NCI-H146 (cell line): ENCODE results near the gene ZNF529.
A peak's percentile ranks its signal among the peaks of the same experiment; 100 is the strongest.
"Not testable (repeated sequence)": the region's sequence is repeated elsewhere in the genome, so short reads cannot be mapped to it uniquely, and the experiment has no call there.

ENCODE experiments used
- DNase-seq: peaks from one replicate; lab custom pipeline; 2025; lab: John Stamatoyannopoulos, UW

Gene ZNF529

GRCh38 chr19:36573020-36573894, at the start of gene ZNF529:
Gene ZNF529 (minus strand): TSS chr19:36573292. CDS start chr19:36572346, 946 bp downstream.
- DNase-seq, result peak; percentile 92

GRCh38 chr19:36605877-36606478, 32.9 kb upstream of the ZNF529 start:
- DNase-seq, result no peak

DNA sequence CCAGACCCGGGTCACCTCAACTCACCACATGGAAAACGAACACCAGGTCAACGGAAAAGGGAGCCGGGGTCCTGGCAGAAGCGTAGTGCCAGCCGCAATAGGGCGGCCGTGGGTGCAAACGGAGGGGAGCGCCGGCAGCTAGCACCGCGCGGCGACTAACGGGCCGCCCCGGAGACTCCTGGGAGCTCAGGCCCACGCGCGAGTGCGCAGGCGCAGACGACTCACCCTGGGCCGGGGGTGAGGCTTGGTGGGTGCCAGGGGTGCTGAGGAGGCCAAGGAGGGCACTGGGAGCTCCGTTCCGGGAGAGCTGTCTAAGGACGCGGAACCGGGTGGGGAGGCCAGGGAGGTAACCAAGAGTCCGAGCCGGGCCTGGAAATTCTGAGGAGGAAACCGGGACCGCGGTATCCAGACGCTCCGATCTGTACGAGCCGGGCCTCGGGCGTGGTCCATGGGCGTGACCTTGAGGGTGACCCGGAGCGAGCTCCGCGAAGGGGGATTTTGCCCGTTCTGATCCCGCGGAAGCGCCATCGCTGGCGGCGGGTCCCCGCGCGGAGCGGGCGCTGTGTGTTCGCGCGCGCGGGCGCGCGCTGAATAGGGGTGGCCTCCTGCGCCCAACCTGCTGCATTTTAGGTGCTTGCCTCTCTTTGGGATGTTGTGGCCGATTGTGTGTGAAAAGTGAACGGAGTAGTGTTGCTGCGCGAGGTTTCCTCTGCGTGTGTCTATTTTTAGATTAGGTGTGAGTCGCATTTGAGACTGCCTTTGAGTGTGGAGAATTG, 32.2 kb upstream of the ZNF529 start, which contains the start of gene ZNF382:
TSS of gene ZNF382 (plus strand) at position 213 of the 776 bp plus-strand sequence. CDS start 4,602 bp downstream, outside the sequence.
- DNase-seq, result no peak

DNA sequence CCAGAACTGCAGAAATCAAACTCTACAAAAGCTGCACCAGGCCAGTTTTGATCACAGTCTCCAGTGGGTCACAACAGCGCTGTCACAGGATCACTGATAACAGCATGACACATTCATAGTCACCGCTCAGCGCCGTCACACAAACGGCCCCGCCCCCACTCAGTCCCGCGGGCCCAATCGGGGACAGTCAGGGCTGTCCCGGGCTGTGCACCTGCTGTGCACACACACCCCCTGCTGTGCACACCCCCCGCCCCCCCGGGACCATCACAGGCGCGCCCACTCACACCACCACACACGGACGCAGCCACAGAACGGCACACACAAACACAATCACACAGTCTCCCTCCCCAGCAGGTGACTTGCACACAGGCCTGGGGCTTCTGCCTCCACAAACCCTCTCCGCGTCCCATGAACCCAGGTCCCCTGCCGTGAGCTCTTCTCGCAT, 31.6 kb upstream of the ZNF529 start:
- DNase-seq, result no peak

DNA sequence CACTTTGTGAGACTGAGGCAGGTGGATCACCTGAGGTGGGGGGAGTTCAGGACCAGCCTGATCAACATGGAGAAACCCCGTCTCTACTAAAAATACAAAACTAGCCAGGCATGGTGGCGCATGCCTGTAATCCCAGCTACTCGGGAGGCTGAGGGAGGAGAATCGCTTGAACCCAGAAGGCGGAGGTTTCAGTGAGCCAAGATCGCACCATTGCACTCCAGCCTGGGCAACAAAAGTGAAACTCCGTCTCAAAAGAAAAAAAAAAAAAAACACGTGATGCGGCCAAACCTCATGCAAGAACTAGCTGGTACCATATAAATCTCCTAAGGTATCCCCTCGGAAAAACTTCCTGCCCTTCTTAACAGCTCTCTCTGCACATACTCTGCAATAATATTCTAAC, 29.6 kb upstream of the ZNF529 start:
- DNase-seq, result not testable (repeated sequence)

DNA sequence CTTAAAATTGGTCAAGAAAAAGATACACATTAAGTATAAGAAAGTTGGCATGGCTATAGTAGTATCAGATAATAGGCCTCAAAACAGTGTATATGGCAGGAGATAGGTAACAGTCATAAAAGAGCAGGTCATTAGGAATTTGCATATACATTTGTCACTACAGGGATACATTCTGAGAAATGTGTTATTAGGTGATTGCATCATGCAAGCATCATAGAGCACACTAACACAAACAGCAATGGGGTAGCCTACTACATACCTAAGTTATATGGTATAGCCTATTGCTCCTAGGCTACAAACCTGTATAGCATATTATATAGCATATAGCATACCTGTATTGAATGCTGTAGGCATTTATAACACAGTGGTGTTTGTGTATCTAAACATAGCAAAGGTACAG, 6.2 kb upstream of the ZNF529 start:
- DNase-seq, result no peak

- DNase-seq, result no peak
Measured at GRCh38 chr19:36577271-36577996, 4.3 kb upstream of the ZNF529 start.

DNA sequence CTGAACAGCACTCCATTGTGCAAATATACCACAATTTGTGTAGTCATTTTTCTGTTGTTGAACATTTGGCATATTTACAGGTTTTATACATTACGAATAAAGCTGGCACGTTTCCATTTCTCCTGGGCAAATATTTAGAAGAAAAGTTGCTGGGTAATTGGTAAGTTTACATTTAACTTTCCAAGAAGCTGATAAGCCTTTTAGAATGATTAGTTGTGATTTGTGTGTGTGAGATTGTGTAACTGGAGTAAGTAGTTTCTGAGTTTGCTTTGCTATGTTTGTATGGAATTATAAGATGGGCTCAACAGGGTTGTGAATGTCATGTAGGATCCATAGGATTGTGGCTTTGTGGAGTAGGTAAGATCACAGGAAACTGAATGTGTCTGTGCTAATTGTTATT, 1.6 kb upstream of the ZNF529 start:
- no peak for DNase-seq

GRCh38 chr19:36573895-36574720, 1.0 kb upstream of the ZNF529 start:
- DNase-seq, result no peak

DNA sequence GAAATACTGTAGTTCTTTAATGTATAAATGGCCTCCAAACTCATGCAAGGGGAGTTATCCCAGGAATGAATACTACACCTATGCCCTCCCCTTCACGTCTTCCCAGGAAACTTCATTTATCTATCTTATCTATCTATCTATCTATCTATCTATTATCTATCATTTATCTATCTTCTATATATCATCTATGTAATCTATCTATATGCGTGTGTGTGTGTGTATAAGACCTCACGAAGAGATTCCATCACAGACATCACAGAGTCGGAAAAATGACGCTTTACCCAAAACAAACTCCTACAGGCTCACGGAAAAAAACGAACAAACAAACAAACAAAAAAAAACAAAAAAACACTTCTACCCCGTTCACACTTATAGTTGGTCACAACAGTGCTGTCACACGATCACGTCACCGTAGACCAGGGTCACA, 486 bp downstream of the ZNF529 start:
- DNase-seq, result no peak

- no peak for DNase-seq
Measured at GRCh38 chr19:36564391-36564790, 8.7 kb downstream of the ZNF529 start.

DNA sequence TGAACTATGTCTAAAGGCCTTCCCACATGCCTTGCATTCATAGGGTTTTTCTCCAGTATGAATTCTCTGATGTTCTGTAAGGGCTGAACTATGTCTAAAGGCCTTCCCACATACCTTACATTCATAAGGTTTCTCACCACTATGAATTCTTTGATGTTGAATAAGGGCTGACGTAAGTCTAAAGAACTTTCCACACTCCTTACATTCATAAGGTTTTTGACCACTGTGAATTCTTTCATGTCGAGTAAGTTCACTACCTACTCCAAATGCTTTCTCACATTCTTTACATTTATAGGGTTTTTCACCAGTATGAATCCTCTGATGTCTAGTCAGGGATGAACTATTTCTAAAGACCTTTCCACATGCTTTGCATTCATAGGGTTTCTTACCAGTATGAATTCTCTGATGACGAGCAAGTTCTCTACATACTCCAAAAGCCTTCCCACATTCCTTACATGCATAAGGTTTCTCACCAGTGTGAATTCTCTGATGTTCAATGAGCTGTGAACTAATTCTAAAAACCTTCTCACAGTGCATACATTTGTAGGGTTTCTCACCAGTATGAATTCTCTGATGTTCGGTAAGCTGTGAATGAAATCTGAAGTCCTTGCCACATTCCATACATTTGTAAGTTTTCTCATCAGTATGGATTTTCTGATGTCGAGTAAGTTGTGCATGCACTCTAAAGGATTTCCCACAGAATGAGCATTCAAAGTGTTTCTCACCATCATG, 25.9 kb downstream of the ZNF529 start:
- DNase-seq, result no peak

GRCh38 chr19:36528921-36529518, 44.1 kb downstream of the ZNF529 start:
- peak; percentile 42 for DNase-seq

GRCh38 chr19:36528194-36528920, 44.7 kb downstream of the ZNF529 start, which contains the start of gene ZNF260:
Gene ZNF260 (minus strand): TSS chr19:36528271. CDS start chr19:36515238, 13,033 bp downstream.
- peak; percentile 97 for DNase-seq

- no peak for DNase-seq
Measured at GRCh38 chr19:36527873-36528193, 45.3 kb downstream of the ZNF529 start.

DNA sequence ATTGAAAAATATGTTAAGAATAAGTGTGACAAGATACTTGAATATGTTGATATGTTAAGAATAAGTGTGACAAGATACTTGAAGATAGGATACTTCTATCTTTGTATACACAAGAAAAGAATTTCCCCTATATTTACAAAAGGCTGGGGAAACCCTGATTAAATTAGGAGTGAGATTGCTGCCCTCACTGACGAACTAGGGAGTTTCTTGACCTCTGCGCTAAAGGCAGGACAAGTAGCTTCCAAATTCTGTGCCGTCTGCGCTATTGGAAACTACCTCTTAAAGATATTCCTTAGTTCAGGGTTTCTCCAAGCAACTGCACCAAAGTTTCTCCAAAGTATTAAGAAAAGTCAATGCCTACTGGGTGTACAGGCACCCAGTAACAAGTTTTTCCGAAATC, 45.8 kb downstream of the ZNF529 start:
- no peak for DNase-seq

DNA sequence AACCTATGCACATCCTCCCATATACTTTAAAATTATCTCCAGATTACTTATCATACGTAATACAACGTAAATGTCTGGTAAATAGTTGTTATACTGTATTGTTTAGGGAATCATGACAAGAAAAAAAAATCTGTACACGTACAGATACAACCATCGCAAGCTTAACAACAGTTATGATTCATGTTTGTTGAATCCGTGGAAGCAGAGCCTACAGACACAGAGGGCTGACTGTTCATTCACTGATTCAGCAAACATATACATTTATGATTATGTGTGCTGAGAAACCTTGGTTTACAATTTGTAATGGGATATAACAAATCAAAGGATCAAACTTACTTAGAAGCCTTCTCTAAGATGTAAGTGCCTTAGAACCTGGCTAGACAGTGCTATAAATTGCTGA, 46.5 kb downstream of the ZNF529 start:
- no peak for DNase-seq

GRCh38 chr19:36524617-36525016, 48.5 kb downstream of the ZNF529 start:
- DNase-seq, result no peak

GRCh38 chr19:36514012-36514612, 59.0 kb downstream of the ZNF529 start:
- DNase-seq, result no peak
